Measurements from ENCODE around the gene KIF4B.

Gene KIF4B

DNA sequence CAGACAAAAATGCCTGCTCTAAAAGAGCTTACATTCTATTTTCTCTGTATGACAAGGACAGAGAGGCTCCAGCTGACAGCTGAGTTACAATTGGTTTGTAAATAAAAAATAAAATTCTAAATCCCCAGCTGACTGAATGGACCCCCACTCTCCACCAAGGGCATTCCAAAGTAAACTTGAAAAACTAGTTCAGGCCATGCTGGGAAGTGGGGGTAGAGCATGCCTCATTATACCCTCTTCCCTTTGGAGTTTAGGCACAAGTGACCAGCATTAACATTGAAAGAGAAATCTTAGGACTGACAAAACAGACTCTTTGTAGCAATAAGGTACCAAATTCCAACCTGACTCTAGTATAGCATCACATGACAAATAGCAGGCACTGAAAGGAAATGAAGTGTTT, 31.0 kb downstream of the KIF4B start:
- H3K4me3 ChIP-seq (ENCODE audit: insufficient read length, low read depth): no peak overlapping the region
- no peak for DNase-seq (ENCODE audit: low read depth, low spot score)
- no peaks in the 10 kb centered on the region for H3K4me1 ChIP-seq (ENCODE audit: insufficient read depth, insufficient read length)
- H3K36me3 ChIP-seq (ENCODE audit: insufficient read depth, insufficient read length, low read length): no peaks in the 10 kb centered on the region
- no peak overlapping the region for H3K9ac ChIP-seq (ENCODE audit: insufficient read length, low read depth)
- no peak for TF ChIP-seq SUZ12 (IDR thresholded peaks at IDR 0.05; ENCODE audit: extremely low read depth, insufficient read depth, insufficient read length)
- no peak for TF ChIP-seq ZNF274 (IDR thresholded peaks at IDR 0.05; ENCODE audit: low read depth, low read length)
- no peak for TF ChIP-seq YY1 (IDR thresholded peaks at IDR 0.05; ENCODE audit: insufficient read depth, insufficient read length)
- no peaks in the 10 kb centered on the region for H3K27me3 ChIP-seq (ENCODE audit: insufficient read depth, insufficient read length)
- H3K9me3 ChIP-seq (ENCODE audit: insufficient read depth, low read length): peaks cover 12% of the 10 kb centered on the region; the same call in 1 of the 2 replicates

- Histone ChIP-seq H3K36me3 (ENCODE audit: insufficient read depth, insufficient read length, low read length) (no peaks in the 10 kb centered on the region), H3K27me3 (ENCODE audit: insufficient read depth, insufficient read length) (no peaks in the 10 kb centered on the region), H3K9ac (ENCODE audit: insufficient read length, low read depth) (no peak overlapping the region), H3K4me1 (ENCODE audit: insufficient read depth, insufficient read length) (no peaks in the 10 kb centered on the region), H3K9me3 (ENCODE audit: insufficient read depth, low read length) (peaks cover 12% of the 10 kb centered on the region; the same call in 1 of the 2 replicates), H3K4me3 (ENCODE audit: insufficient read length, low read depth) (no peak overlapping the region)
- TF ChIP-seq ZNF274 (IDR thresholded peaks at IDR 0.05; ENCODE audit: low read depth, low read length) (no peak), YY1 (IDR thresholded peaks at IDR 0.05; ENCODE audit: insufficient read depth, insufficient read length) (no peak), SUZ12 (IDR thresholded peaks at IDR 0.05; ENCODE audit: extremely low read depth, insufficient read depth, insufficient read length) (no peak)
- DNase-seq (ENCODE audit: low read depth, low spot score): no peak
Measured at GRCh38 chr5:155046591-155046990, 33.0 kb downstream of the KIF4B start.

- Histone ChIP-seq H3K27me3 (ENCODE audit: insufficient read depth, insufficient read length) (no peaks in the 10 kb centered on the region), H3K36me3 (ENCODE audit: insufficient read depth, insufficient read length, low read length) (no peaks in the 10 kb centered on the region), H3K4me3 (ENCODE audit: insufficient read length, low read depth) (no peak overlapping the region), H3K4me1 (ENCODE audit: insufficient read depth, insufficient read length) (no peaks in the 10 kb centered on the region), H3K9me3 (ENCODE audit: insufficient read depth, low read length) (peaks cover 12% of the 10 kb centered on the region; the same call in 1 of the 2 replicates), H3K9ac (ENCODE audit: insufficient read length, low read depth) (no peak overlapping the region)
- no peak for DNase-seq (ENCODE audit: low read depth, low spot score)
- TF ChIP-seq ZNF274 (IDR thresholded peaks at IDR 0.05; ENCODE audit: low read depth, low read length) (no peak), SUZ12 (IDR thresholded peaks at IDR 0.05; ENCODE audit: extremely low read depth, insufficient read depth, insufficient read length) (no peak), YY1 (IDR thresholded peaks at IDR 0.05; ENCODE audit: insufficient read depth, insufficient read length) (no peak)
Measured at GRCh38 chr5:155047818-155048217, 34.3 kb downstream of the KIF4B start.

GRCh38 chr5:155049569-155050383, 36.2 kb downstream of the KIF4B start:
- no peak overlapping the region for H3K9ac ChIP-seq (ENCODE audit: insufficient read length, low read depth)
- no peaks in the 10 kb centered on the region for H3K4me1 ChIP-seq (ENCODE audit: insufficient read depth, insufficient read length)
- no peaks in the 10 kb centered on the region for H3K36me3 ChIP-seq (ENCODE audit: insufficient read depth, insufficient read length, low read length)
- no peak for DNase-seq (ENCODE audit: low read depth, low spot score)
- H3K4me3 ChIP-seq (ENCODE audit: insufficient read length, low read depth): no peak overlapping the region
- no peaks in the 10 kb centered on the region for H3K9me3 ChIP-seq (ENCODE audit: insufficient read depth, low read length)
- no peaks in the 10 kb centered on the region for H3K27me3 ChIP-seq (ENCODE audit: insufficient read depth, insufficient read length)
- TF ChIP-seq SUZ12 (IDR thresholded peaks at IDR 0.05; ENCODE audit: extremely low read depth, insufficient read depth, insufficient read length): no peak
- TF ChIP-seq ZNF274 (IDR thresholded peaks at IDR 0.05; ENCODE audit: low read depth, low read length): no peak
- TF ChIP-seq YY1 (IDR thresholded peaks at IDR 0.05; ENCODE audit: insufficient read depth, insufficient read length): no peak

GRCh38 chr5:155050384-155051019, 36.9 kb downstream of the KIF4B start:
- Histone ChIP-seq H3K36me3 (ENCODE audit: insufficient read depth, insufficient read length, low read length) (no peaks in the 10 kb centered on the region), H3K4me1 (ENCODE audit: insufficient read depth, insufficient read length) (no peaks in the 10 kb centered on the region), H3K9ac (ENCODE audit: insufficient read length, low read depth) (no peak overlapping the region), H3K27me3 (ENCODE audit: insufficient read depth, insufficient read length) (no peaks in the 10 kb centered on the region), H3K9me3 (ENCODE audit: insufficient read depth, low read length) (no peaks in the 10 kb centered on the region), H3K4me3 (ENCODE audit: insufficient read length, low read depth) (no peak overlapping the region)
- DNase-seq (ENCODE audit: low read depth, low spot score): no peak
- TF ChIP-seq ZNF274 (IDR thresholded peaks at IDR 0.05; ENCODE audit: low read depth, low read length): no peak
- no peak for TF ChIP-seq SUZ12 (IDR thresholded peaks at IDR 0.05; ENCODE audit: extremely low read depth, insufficient read depth, insufficient read length)
- no peak for TF ChIP-seq YY1 (IDR thresholded peaks at IDR 0.05; ENCODE audit: insufficient read depth, insufficient read length)

GRCh38 chr5:155052532-155052931, 39.0 kb downstream of the KIF4B start:
- Histone ChIP-seq H3K9ac (ENCODE audit: insufficient read length, low read depth) (no peak overlapping the region), H3K4me1 (ENCODE audit: insufficient read depth, insufficient read length) (no peaks in the 10 kb centered on the region), H3K4me3 (ENCODE audit: insufficient read length, low read depth) (no peak overlapping the region), H3K9me3 (ENCODE audit: insufficient read depth, low read length) (no peaks in the 10 kb centered on the region), H3K36me3 (ENCODE audit: insufficient read depth, insufficient read length, low read length) (no peaks in the 10 kb centered on the region), H3K27me3 (ENCODE audit: insufficient read depth, insufficient read length) (no peaks in the 10 kb centered on the region)
- no peak for DNase-seq (ENCODE audit: low read depth, low spot score)
- TF ChIP-seq YY1 (IDR thresholded peaks at IDR 0.05; ENCODE audit: insufficient read depth, insufficient read length) (no peak), SUZ12 (IDR thresholded peaks at IDR 0.05; ENCODE audit: extremely low read depth, insufficient read depth, insufficient read length) (no peak), ZNF274 (IDR thresholded peaks at IDR 0.05; ENCODE audit: low read depth, low read length) (no peak)

DNA sequence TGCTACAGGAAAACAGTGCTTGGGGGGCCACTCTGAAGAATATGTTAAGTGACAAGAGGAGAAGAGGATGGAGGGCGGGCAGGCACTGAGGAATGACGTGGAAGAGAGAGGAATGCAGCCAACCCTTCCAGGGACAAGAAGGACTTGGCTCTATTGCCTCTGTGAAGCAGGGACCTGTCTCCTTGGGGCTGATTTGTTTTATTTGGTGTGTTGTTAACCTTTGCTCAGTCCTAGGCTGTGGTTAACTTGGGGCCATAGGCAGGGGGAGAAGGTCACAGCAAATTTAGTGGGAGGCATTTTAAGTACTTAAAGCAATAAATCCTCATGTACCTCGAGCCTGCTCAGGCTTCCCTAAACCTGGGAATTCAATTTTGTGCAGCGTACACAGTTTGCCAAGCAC, 39.9 kb downstream of the KIF4B start:
- H3K4me3 ChIP-seq (ENCODE audit: insufficient read length, low read depth): no peak overlapping the region
- no peaks in the 10 kb centered on the region for H3K36me3 ChIP-seq (ENCODE audit: insufficient read depth, insufficient read length, low read length)
- DNase-seq (ENCODE audit: low read depth, low spot score): no peak

More for the DNA sequence above, 39.9 kb downstream of the KIF4B start:
- Histone ChIP-seq H3K27me3 (ENCODE audit: insufficient read depth, insufficient read length) (no peaks in the 10 kb centered on the region), H3K9me3 (ENCODE audit: insufficient read depth, low read length) (no peaks in the 10 kb centered on the region), H3K4me1 (ENCODE audit: insufficient read depth, insufficient read length) (no peaks in the 10 kb centered on the region), H3K9ac (ENCODE audit: insufficient read length, low read depth) (no peak overlapping the region)
- TF ChIP-seq YY1 (IDR thresholded peaks at IDR 0.05; ENCODE audit: insufficient read depth, insufficient read length) (no peak), ZNF274 (IDR thresholded peaks at IDR 0.05; ENCODE audit: low read depth, low read length) (no peak), SUZ12 (IDR thresholded peaks at IDR 0.05; ENCODE audit: extremely low read depth, insufficient read depth, insufficient read length) (no peak)

Data from NT2/D1 (cell line).